Activated B cell treated with CpG ODN at 0.5 μM for 24 hours (primary cell): ENCODE data around the gene FBXO8. TPM values are rescaled to one million over a fixed set of nuclear protein-coding genes. Genes with fewer than 3 reads are reported as not detected.

Experiments
- ATAC-seq: fragments of 200-7000 bp; cut with Tn5 transposase; one replicate; pipeline ENCODE4 v1.10.0; 2021; ENCODE audit warnings: low read depth, mild to moderate bottlenecking, moderate library complexity
- CTCF ChIA-PET: fragments of 350-600 bp; sonication (Branson Sonifier 250); formaldehyde crosslinking; loops from one replicate; lab custom pipeline; 2021; ENCODE audit warnings: antibody characterized with exemption; lab: Charles Lee
- POLR2A ChIA-PET: fragments of 350-600 bp; sonication (Branson Sonifier 250); formaldehyde crosslinking; loops from one replicate; lab custom pipeline; 2021; ENCODE audit warnings: antibody characterized with exemption; lab: Charles Lee
- DNase-seq: peaks from one replicate; pipeline ENCODE4 v3.0.0; 2022
- H3K27ac Mint-ChIP-seq: one replicate; pipeline ENCODE4 v1.8.0; 2020; ENCODE audit warnings: mixed read lengths
- H3K27me3 Mint-ChIP-seq: one replicate; pipeline ENCODE4 v1.8.0; 2021; ENCODE audit warnings: mixed read lengths
- H3K36me3 Mint-ChIP-seq: one replicate; pipeline ENCODE4 v1.8.0; 2021; ENCODE audit warnings: low read depth, mixed read lengths
- H3K4me1 Mint-ChIP-seq: one replicate; pipeline ENCODE4 v1.8.0; 2021; ENCODE audit warnings: mixed read lengths
- H3K4me3 Mint-ChIP-seq: one replicate; pipeline ENCODE4 v1.8.0; 2020; ENCODE audit warnings: mild to moderate bottlenecking, mixed read lengths
- H3K9me3 Mint-ChIP-seq: one replicate; pipeline ENCODE4 v1.8.0; 2020; ENCODE audit warnings: mixed read lengths
- CTCF ChIP-seq: fragments of 200-600 bp; IDR thresholded peaks from one replicate; pipeline ENCODE4 v1.8.0; 2022; ENCODE audit warnings: antibody characterized with exemption, mild to moderate bottlenecking
- intact Hi-C: fragments of 100-400 bp; cut with micrococcal nuclease; formaldehyde crosslinking; loops from one replicate; pipeline ENCODE4 v1.15.1; 2024
- total RNA-seq: library from RNA; stranded (reverse); gene quantifications from 2 replicates; pipeline ENCODE4 v1.2.3, GENCODE V29; 2022

FBXO8 gene
- total RNA-seq, 1 donor from 2014 or later, result 15.8 TPM

GRCh38 chr4:174214101-174214878, 69.2 kb downstream of the FBXO8 start:
- ChIA-PET POLR2A (no interaction called here), CTCF (no interaction called here)
- peaks cover 79% of the 10 kb centered on the region for H3K27me3 Mint-ChIP-seq
- no peak for TF ChIP-seq CTCF
- H3K4me3 Mint-ChIP-seq, result peak overlapping the region; percentile 39
- ATAC-seq (no peak), DNase-seq (no peak)
- no peaks in the 10 kb centered on the region for H3K9me3 Mint-ChIP-seq
- intact Hi-C loops, result loop anchor here (5.0 kb wide), 1 partner anchor 682 kb away; the partner anchor contains the start of gene HAND2
- no peaks in the 10 kb centered on the region for H3K36me3 Mint-ChIP-seq
- peaks cover 51% of the 10 kb centered on the region for H3K4me1 Mint-ChIP-seq
- H3K27ac Mint-ChIP-seq, result no peak overlapping the region

DNA sequence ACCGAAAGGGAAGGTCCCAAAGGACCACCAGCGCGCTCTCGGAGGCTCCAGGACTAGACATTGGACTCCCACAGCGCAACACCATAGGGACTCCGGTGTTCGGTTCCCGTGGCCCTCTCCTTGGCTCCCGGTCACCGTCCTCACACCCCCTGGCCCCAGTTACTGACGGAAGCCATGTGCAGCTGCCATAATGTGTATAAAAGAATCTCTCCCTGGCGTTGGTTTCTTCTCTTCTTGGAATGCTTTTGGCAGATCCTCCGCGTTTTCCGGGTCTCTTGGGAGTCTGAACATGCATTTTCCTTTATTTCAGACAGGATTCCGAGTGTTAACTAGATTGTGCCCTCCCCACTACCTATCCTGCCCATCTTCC, 69.8 kb downstream of the FBXO8 start:
- ATAC-seq (no peak), DNase-seq (no peak)
- no peak overlapping the region for H3K27ac Mint-ChIP-seq
- peaks cover 84% of the 10 kb centered on the region for H3K27me3 Mint-ChIP-seq
- peaks cover 51% of the 10 kb centered on the region for H3K4me1 Mint-ChIP-seq
- intact Hi-C loops, result loop anchor here (5.0 kb wide), 1 partner anchor 681 kb away; the partner anchor contains the start of gene HAND2
- CTCF ChIA-PET, result no interaction called here
- TF ChIP-seq CTCF, result no peak
- POLR2A ChIA-PET, result no interaction called here
- no peaks in the 10 kb centered on the region for H3K36me3 Mint-ChIP-seq
- H3K4me3 Mint-ChIP-seq, result peak overlapping the region; percentile 39
- no peaks in the 10 kb centered on the region for H3K9me3 Mint-ChIP-seq

DNA sequence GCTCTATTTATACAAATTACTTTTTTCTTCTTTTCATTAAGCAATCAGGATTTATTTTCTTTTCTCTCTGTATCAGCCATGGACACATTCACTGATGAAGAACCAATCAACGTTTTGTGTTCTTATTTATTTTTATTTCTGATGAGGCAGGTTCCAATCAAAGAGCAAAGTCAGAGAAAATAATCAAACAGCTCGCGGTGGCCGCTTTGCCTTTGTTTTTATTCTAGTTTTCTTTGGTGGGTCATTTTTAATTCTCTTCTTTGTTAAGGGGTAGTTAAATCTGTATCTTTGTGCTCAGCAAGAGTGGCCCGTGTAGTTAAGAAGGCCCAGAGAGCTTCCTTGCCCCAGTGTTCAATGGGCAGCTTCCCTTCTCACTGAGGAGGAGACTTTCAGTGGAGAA, 71.4 kb downstream of the FBXO8 start:
- peaks cover 74% of the 10 kb centered on the region for H3K27me3 Mint-ChIP-seq
- intact Hi-C loops, result loop anchor here (5.0 kb wide), 1 partner anchor 680 kb away; the partner anchor contains the start of gene HAND2
- peak overlapping the region; percentile 62 for H3K4me3 Mint-ChIP-seq
- no peaks in the 10 kb centered on the region for H3K9me3 Mint-ChIP-seq
- H3K4me1 Mint-ChIP-seq, result peaks cover 39% of the 10 kb centered on the region
- no peak for DNase-seq
- no peak for TF ChIP-seq CTCF
- POLR2A ChIA-PET, result no interaction called here
- ATAC-seq, result no peak
- no peaks in the 10 kb centered on the region for H3K36me3 Mint-ChIP-seq
- CTCF ChIA-PET, result interaction anchor here (0.8 kb wide), 1 partner anchor 11 kb away, joined by 3 read pairs; no protein-coding TSS in a partner anchor
- no peak overlapping the region for H3K27ac Mint-ChIP-seq

DNA sequence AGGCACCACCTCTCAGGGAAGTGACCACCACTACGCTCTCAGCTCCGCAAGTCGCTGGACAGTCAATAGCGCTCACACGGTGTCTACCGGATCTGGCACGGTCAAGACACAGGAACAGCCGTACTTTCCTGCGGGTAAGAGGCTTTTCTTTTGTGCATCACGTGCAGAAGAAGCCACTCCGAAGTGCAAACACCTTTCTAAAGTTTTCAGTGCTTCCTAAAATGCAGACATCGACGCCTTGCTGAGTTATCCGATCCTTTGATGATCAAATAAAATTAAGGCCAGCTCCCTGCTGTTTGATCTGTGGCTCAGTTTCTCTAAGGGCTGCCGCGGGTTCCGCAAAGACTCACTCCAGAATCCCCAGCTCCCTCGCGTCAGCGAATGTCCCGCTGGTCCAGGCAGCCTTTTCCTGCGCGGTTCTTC, 71.8 kb downstream of the FBXO8 start:
- ATAC-seq (no peak), DNase-seq (no peak)
- POLR2A ChIA-PET, result no interaction called here
- Mint-ChIP-seq H3K27ac (no peak overlapping the region), H3K4me3 (peak overlapping the region; percentile 62), H3K36me3 (no peaks in the 10 kb centered on the region), H3K27me3 (peaks cover 70% of the 10 kb centered on the region), H3K4me1 (peaks cover 34% of the 10 kb centered on the region), H3K9me3 (no peaks in the 10 kb centered on the region)
- intact Hi-C loops, result loop anchor here (5.0 kb wide), 1 partner anchor 679 kb away; the partner anchor contains the start of gene HAND2
- CTCF ChIA-PET, result no interaction called here
- no peak for TF ChIP-seq CTCF

DNA sequence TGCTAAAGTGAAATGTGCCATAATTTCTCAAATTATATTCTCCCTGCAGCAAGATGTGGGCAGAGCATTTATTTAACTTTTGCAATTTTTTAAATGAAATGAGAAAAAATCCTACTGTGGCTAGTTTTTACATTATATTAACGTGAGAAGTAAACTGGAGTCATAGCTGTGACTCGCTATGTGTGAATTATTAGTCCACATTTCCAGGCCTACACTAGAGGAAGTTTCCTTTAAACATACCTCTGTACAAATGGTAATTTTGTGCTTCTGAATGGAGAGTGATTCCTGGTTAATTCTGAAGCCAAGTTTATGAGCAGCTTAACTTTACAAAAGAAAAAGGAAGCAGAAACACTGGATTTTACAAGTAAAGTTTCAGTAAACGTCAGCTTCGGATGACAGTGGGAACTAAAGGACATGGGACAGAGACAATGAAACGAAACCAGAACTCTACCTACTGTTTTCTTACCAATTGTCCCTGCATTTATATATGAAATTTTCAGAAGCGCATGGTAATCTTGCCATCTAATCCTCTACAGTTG, 72.4 kb downstream of the FBXO8 start:
- intact Hi-C loops, result loop anchor here (5.0 kb wide), 1 partner anchor 679 kb away; the partner anchor contains the start of gene HAND2
- H3K4me1 Mint-ChIP-seq, result peaks cover 30% of the 10 kb centered on the region
- ATAC-seq, result no peak
- H3K36me3 Mint-ChIP-seq, result no peaks in the 10 kb centered on the region
- POLR2A ChIA-PET, result no interaction called here
- H3K4me3 Mint-ChIP-seq, result no peak overlapping the region
- CTCF ChIA-PET, result no interaction called here
- no peak overlapping the region for H3K27ac Mint-ChIP-seq
- H3K27me3 Mint-ChIP-seq, result peaks cover 69% of the 10 kb centered on the region
- DNase-seq, result no peak
- H3K9me3 Mint-ChIP-seq, result no peaks in the 10 kb centered on the region
- TF ChIP-seq CTCF, result no peak
